ENCODE data around the gene C1QTNF4. TPM values are rescaled to one million over a fixed set of nuclear protein-coding genes. Genes with fewer than 3 reads are reported as not detected.
A peak's percentile ranks its signal among the peaks of the same experiment; 100 is the strongest.

Gene C1QTNF4
- polyA plus RNA-seq, 1 donor (not counting 4 experiments of a cell fraction or from before 2014, with no cell fraction given): not detected

DNA sequence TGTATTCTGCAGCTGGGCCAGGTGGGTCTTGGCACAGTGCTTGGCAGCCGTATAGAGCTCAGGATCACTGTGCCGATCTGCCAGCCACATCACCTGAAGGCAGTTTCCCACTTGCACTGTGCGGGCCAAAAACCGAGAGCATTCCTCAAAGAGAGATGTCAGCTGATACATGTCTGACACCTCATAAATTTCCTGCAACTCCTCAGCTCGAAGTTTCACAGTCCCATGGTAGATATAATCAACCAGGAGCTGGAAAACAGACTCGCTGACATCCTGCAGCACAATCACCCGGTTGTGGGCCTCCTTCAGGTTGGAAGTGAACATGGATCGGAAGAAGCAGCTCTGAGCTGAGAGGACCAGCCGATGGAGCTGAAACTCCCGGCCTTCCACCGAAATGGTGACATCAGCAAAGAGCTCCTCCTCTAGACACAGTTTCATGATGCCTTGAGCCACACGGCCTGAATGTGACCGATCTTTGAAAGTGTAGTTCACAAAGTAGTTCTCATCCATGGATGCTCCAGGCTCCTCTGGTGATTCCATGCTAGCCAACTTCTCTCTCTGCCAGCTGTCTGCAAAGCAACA, 16.7 kb downstream of the C1QTNF4 start:
- Histone ChIP-seq H3K9me3 (ENCODE audit: control insufficient read depth, low read depth, low read length) (no peaks in the 10 kb centered on the region), H3K9ac (ENCODE audit: control insufficient read depth, extremely low read depth, insufficient read depth, low read length) (peak overlapping the region; percentile 88), H4K20me1 (ENCODE audit: control insufficient read depth, extremely low read depth, insufficient read depth, low read length) (peaks cover 3% of the 10 kb centered on the region), H3K4me2 (ENCODE audit: control insufficient read depth, extremely low read depth, insufficient read depth, low read depth, low read length) (peak overlapping the region; percentile 87), H3K9me1 (ENCODE audit: control insufficient read depth, extremely low read depth, insufficient read depth, low read length) (peaks cover 3% of the 10 kb centered on the region), H3K79me2 (ENCODE audit: control insufficient read depth, insufficient read depth, low read length) (peaks cover 38% of the 10 kb centered on the region), H3K27ac (ENCODE audit: control insufficient read depth, insufficient read depth, low read length) (peak overlapping the region; percentile 71), H3K4me3 (ENCODE audit: control insufficient read depth in 2 of 3, extremely low read depth in 1 of 3, insufficient read depth in 2 of 3, low read depth in 1 of 3, low read length in 3 of 3) (peak overlapping the region; percentile 6 to 89 (median 78)), H3K4me1 (ENCODE audit: control insufficient read depth, extremely low read depth, insufficient read depth, low read length) (peaks cover 34% of the 10 kb centered on the region), H3K36me3 (ENCODE audit: control insufficient read depth in 2 of 2, extremely low read depth in 1 of 2, insufficient read depth in 2 of 2, low read length in 2 of 2) (peaks cover 15 to 42% of the 10 kb centered on the region in 2 experiments), H3K27me3 (ENCODE audit: control insufficient read depth, extremely low read depth, insufficient read depth, low read length) (no peaks in the 10 kb centered on the region), H2AFZ (ENCODE audit: control insufficient read depth, low read length) (no peak overlapping the region)
- FAIRE-seq (no peak), DNase-seq (ENCODE audit: low read depth, low spot score) (no peak)
- dilution Hi-C loops (cut with MboI; ENCODE audit: extremely low pct_ligation_motif_present, low sequenced_read_pairs): no loop called here
- no peak for TF ChIP-seq EZH2 (IDR thresholded peaks at IDR 0.05; ENCODE audit: low read length)
- TF ChIP-seq CTCF (optimal IDR thresholded peaks at IDR 0.05 in 1 of 3, IDR thresholded peaks at IDR 0.05 in 1 of 3, conservative IDR thresholded peaks at IDR 0.05 in 1 of 3; ENCODE audit: extremely low read depth in 1 of 3, insufficient read depth in 2 of 3, low read length in 3 of 3): no peak

DNA sequence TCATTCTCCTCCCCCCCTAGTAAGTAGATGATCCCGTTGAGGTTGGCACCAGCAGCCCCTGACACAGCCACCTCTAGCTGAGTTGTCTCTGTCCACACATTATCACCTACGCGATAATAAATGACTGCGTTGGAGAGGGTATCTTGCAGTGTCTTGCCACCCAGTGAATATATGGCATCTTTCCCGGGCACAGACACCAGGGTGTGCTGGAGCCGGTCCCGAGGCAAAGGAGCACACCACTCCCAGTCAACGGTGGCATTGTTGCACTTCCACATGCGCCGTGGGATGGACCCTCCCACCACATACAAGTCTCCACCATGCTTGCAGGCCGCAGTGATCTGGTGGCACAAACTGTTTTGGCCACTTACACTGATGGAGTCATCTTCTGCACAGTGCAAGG, 20.9 kb downstream of the C1QTNF4 start:
- peaks cover 3% of the 10 kb centered on the region for H3K9me1 ChIP-seq (ENCODE audit: control insufficient read depth, extremely low read depth, insufficient read depth, low read length)
- peaks cover 9% of the 10 kb centered on the region for H4K20me1 ChIP-seq (ENCODE audit: control insufficient read depth, extremely low read depth, insufficient read depth, low read length)
- dilution Hi-C loops (cut with MboI; ENCODE audit: extremely low pct_ligation_motif_present, low sequenced_read_pairs): no loop called here
- no peaks in the 10 kb centered on the region for H3K27me3 ChIP-seq (ENCODE audit: control insufficient read depth, extremely low read depth, insufficient read depth, low read length)
- H3K4me2 ChIP-seq (ENCODE audit: control insufficient read depth, extremely low read depth, insufficient read depth, low read depth, low read length): no peak overlapping the region
- H3K36me3 ChIP-seq (ENCODE audit: control insufficient read depth in 2 of 2, extremely low read depth in 1 of 2, insufficient read depth in 2 of 2, low read length in 2 of 2): peaks cover 6 to 30% of the 10 kb centered on the region in 2 experiments
- TF ChIP-seq CTCF (optimal IDR thresholded peaks at IDR 0.05 in 1 of 3, IDR thresholded peaks at IDR 0.05 in 1 of 3, conservative IDR thresholded peaks at IDR 0.05 in 1 of 3; ENCODE audit: extremely low read depth in 1 of 3, insufficient read depth in 2 of 3, low read length in 3 of 3) (no peak), EZH2 (IDR thresholded peaks at IDR 0.05; ENCODE audit: low read length) (no peak)
- peaks cover 46% of the 10 kb centered on the region for H3K79me2 ChIP-seq (ENCODE audit: control insufficient read depth, insufficient read depth, low read length)
- FAIRE-seq: no peak
- no peak for DNase-seq (ENCODE audit: low read depth, low spot score)
- peak overlapping the region; percentile 3 for H3K27ac ChIP-seq (ENCODE audit: control insufficient read depth, insufficient read depth, low read length)
- H3K4me1 ChIP-seq (ENCODE audit: control insufficient read depth, extremely low read depth, insufficient read depth, low read length): peaks cover 40% of the 10 kb centered on the region
- no peak overlapping the region for H2AFZ ChIP-seq (ENCODE audit: control insufficient read depth, low read length)
- peak overlapping the region in 1 of 3 experiments; percentile 11 for H3K4me3 ChIP-seq (ENCODE audit: control insufficient read depth in 2 of 3, extremely low read depth in 1 of 3, insufficient read depth in 2 of 3, low read depth in 1 of 3, low read length in 3 of 3)
- H3K9ac ChIP-seq (ENCODE audit: control insufficient read depth, extremely low read depth, insufficient read depth, low read length): no peak overlapping the region
- no peaks in the 10 kb centered on the region for H3K9me3 ChIP-seq (ENCODE audit: control insufficient read depth, low read depth, low read length)
